Osteocyte (in vitro differentiated cells): Measurements from ENCODE around the gene DUSP6. TPM values are rescaled to one million over a fixed set of nuclear protein-coding genes. Genes with fewer than 3 reads are reported as not detected.

ENCODE experiments used
- DNase-seq: peaks from one replicate; pipeline ENCODE4 v3.0.0; 2021; ENCODE audit warnings: mixed read lengths; ENCODE audit not compliant: unreplicated experiment; ENCODE audit errors: extremely low spot score
- H3K27ac Mint-ChIP-seq: one replicate; pipeline ENCODE4 v1.8.0; 2021; ENCODE audit warnings: mild to moderate bottlenecking, mixed read lengths; ENCODE audit not compliant: unreplicated experiment
- H3K27me3 Mint-ChIP-seq: one replicate; pipeline ENCODE4 v1.8.0; 2021; ENCODE audit warnings: mixed read lengths; ENCODE audit not compliant: unreplicated experiment
- H3K36me3 Mint-ChIP-seq: one replicate; pipeline ENCODE4 v1.8.0; 2021; ENCODE audit warnings: mixed read lengths; ENCODE audit not compliant: unreplicated experiment
- H3K4me1 Mint-ChIP-seq: one replicate; pipeline ENCODE4 v1.8.0; 2021; ENCODE audit warnings: mixed read lengths; ENCODE audit not compliant: unreplicated experiment
- H3K4me3 Mint-ChIP-seq: one replicate; pipeline ENCODE4 v1.8.0; 2021; ENCODE audit warnings: mild to moderate bottlenecking, moderate library complexity, mixed read lengths; ENCODE audit not compliant: unreplicated experiment
- H3K9me3 Mint-ChIP-seq: one replicate; pipeline ENCODE4 v1.8.0; 2021; ENCODE audit warnings: mixed read lengths; ENCODE audit not compliant: unreplicated experiment
- total RNA-seq: library from RNA; stranded (reverse); gene quantifications from 2 replicates; pipeline ENCODE4 v1.2.1, GENCODE V29; 2021
- TF ChIP-seq, protein P1 (sequence below): fragments of 200-600 bp; sonication (generic); IDR thresholded peaks from 2 replicates; pipeline ENCODE4 v1.5.0; 2021; ENCODE audit warnings: antibody characterized with exemption, mild to moderate bottlenecking, moderate library complexity

Gene DUSP6
- total RNA-seq, 1 donor from 2014 or later = 55.1 TPM

- Mint-ChIP-seq H3K36me3 (peaks cover 17% of the 10 kb centered on the region), H3K9me3 (no peaks in the 10 kb centered on the region), H3K4me1 (peaks cover 23% of the 10 kb centered on the region), H3K27me3 (no peaks in the 10 kb centered on the region), H3K4me3 (no peak overlapping the region), H3K27ac (no peak overlapping the region)
- TF ChIP-seq, protein P1, sequence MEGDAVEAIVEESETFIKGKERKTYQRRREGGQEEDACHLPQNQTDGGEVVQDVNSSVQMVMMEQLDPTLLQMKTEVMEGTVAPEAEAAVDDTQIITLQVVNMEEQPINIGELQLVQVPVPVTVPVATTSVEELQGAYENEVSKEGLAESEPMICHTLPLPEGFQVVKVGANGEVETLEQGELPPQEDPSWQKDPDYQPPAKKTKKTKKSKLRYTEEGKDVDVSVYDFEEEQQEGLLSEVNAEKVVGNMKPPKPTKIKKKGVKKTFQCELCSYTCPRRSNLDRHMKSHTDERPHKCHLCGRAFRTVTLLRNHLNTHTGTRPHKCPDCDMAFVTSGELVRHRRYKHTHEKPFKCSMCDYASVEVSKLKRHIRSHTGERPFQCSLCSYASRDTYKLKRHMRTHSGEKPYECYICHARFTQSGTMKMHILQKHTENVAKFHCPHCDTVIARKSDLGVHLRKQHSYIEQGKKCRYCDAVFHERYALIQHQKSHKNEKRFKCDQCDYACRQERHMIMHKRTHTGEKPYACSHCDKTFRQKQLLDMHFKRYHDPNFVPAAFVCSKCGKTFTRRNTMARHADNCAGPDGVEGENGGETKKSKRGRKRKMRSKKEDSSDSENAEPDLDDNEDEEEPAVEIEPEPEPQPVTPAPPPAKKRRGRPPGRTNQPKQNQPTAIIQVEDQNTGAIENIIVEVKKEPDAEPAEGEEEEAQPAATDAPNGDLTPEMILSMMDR = no peak
- no peak for DNase-seq
Measured at GRCh38 chr12:89366676-89367364, 14.5 kb upstream of the DUSP6 start.

- TF ChIP-seq, protein P1 = no peak
- DNase-seq = no peak
- Mint-ChIP-seq H3K27me3 (no peaks in the 10 kb centered on the region), H3K36me3 (peaks cover 22% of the 10 kb centered on the region), H3K9me3 (no peaks in the 10 kb centered on the region), H3K4me3 (no peak overlapping the region), H3K27ac (peak overlapping the region; percentile 7), H3K4me1 (peaks cover 6% of the 10 kb centered on the region)
Measured at GRCh38 chr12:89364631-89365030, 12.3 kb upstream of the DUSP6 start.

DNA sequence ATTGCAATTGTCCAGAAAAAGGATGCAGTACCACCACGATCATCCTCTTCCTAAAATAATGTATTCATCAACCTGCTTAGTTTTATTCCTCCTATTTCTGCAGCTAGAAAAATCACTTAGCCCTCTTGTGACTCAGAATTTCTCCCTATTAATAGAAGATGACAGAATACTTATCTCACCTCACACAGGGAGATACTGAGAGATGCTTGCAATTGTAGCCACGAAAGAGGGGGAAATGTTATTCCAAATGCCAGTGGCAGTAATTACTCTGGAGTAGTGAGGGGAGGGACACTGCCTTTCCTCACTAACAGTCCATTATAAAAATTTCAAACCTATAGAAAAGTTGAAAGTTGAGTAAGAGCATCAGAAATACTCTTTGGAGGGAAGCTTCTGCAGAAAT lies 11.8 kb upstream of the DUSP6 start:
- H3K27ac Mint-ChIP-seq = no peak overlapping the region

GRCh38 chr12:89363582-89363981 lies 11.3 kb upstream of the DUSP6 start:
- H3K36me3 Mint-ChIP-seq = peaks cover 22% of the 10 kb centered on the region
- H3K4me1 Mint-ChIP-seq = peaks cover 1% of the 10 kb centered on the region
- H3K27me3 Mint-ChIP-seq = no peaks in the 10 kb centered on the region
- no peak for DNase-seq
- no peaks in the 10 kb centered on the region for H3K9me3 Mint-ChIP-seq
- no peak overlapping the region for H3K27ac Mint-ChIP-seq
- TF ChIP-seq, protein P1 = no peak
- H3K4me3 Mint-ChIP-seq = no peak overlapping the region

More for the DNA sequence above, 11.8 kb upstream of the DUSP6 start:
- DNase-seq = no peak
- Mint-ChIP-seq H3K4me3 (no peak overlapping the region), H3K4me1 (peaks cover 1% of the 10 kb centered on the region), H3K27me3 (no peaks in the 10 kb centered on the region), H3K9me3 (no peaks in the 10 kb centered on the region), H3K36me3 (peaks cover 25% of the 10 kb centered on the region)
- TF ChIP-seq, protein P1 = no peak

DNA sequence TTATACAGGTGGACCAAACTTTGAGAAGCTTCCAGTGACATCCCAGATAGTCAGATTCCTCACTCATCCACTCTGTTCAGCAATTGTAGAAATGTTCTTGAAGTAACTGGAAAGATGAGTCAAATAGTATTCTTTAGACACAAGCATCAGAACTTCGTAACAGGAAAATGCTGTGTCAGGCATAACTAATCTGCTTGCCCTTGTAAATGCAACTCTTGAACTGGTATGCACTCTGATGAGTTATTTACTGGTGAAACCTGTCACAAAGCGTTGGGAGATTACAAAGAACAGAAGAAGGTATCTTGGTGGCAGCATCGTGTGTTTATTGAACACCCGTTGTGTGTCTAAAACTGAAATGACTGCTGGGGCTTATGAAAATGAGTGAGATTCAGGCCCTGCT lies 10.8 kb upstream of the DUSP6 start:
- TF ChIP-seq, protein P1 = no peak
- H3K9me3 Mint-ChIP-seq = no peaks in the 10 kb centered on the region
- no peak overlapping the region for H3K4me3 Mint-ChIP-seq
- no peaks in the 10 kb centered on the region for H3K27me3 Mint-ChIP-seq
- H3K27ac Mint-ChIP-seq = no peak overlapping the region
- peaks cover 21% of the 10 kb centered on the region for H3K36me3 Mint-ChIP-seq
- H3K4me1 Mint-ChIP-seq = peaks cover 4% of the 10 kb centered on the region
- DNase-seq = no peak
